ENCODE measurements around the gene DNPH1. TPM values are rescaled to one million over a fixed set of nuclear protein-coding genes. Genes with fewer than 3 reads are reported as not detected.
A peak's percentile ranks its signal among the peaks of the same experiment; 100 is the strongest.

The DNPH1 gene
- polyA plus RNA-seq, 2 of the 4 experiments (the other 2 are of a cell fraction): 63.2 to 82.0 TPM

- Histone ChIP-seq H3K9me3 (no peaks in the 10 kb centered on the region), H3K27ac (no peak overlapping the region), H3K4me3 (no peak overlapping the region), H3K4me1 (0 out of 3 replicates have a peak, but pooled peaks cover 4% of the 10 kb centered on the region), H3K4me2 (peak overlapping the region; percentile 28; the same call in 1 of the 3 replicates)
- FAIRE-seq (no peak), ATAC-seq (peak in 1 of 2 experiments; percentile 49; a peak in 3 of 6 replicates), DNase-seq (ENCODE audit: low read depth in 1 of 2, low spot score in 1 of 2) (no peak)
- ChIA-PET POLR2A (no interaction called here), CTCF (no interaction called here)
- no peak for TF ChIP-seq CBX8 (IDR thresholded peaks at IDR 0.05)
- TF ChIP-seq JUNB (IDR thresholded peaks at IDR 0.05): no peak
- no peak for TF ChIP-seq ESRRA (IDR thresholded peaks at IDR 0.05; ENCODE audit: borderline replicate concordance, low read length)
- no peak for TF ChIP-seq HES2 (IDR thresholded peaks at IDR 0.05)
- no peak for TF ChIP-seq REST (IDR thresholded peaks at IDR 0.05)
- no peak for TF ChIP-seq BCL3 (IDR thresholded peaks at IDR 0.05)
- TF ChIP-seq GATA3 (IDR thresholded peaks at IDR 0.05; ENCODE audit: borderline replicate concordance): no peak
- TF ChIP-seq KDM5A (IDR thresholded peaks at IDR 0.05): no peak
- TF ChIP-seq RCOR1 (IDR thresholded peaks at IDR 0.05; ENCODE audit: low read depth, low read length): no peak
- no peak for TF ChIP-seq POLR2A (IDR thresholded peaks at IDR 0.05; ENCODE audit: low read length)
- TF ChIP-seq ZNF302 (CRISPR knock-in tag; IDR thresholded peaks at IDR 0.05): no peak
- no peak for TF ChIP-seq POLR2AphosphoS2 (conservative IDR thresholded peaks at IDR 0.05; ENCODE audit: low read length)
- no peak for TF ChIP-seq CHD2 (IDR thresholded peaks at IDR 0.05; ENCODE audit: low read length, partially characterized antibody)
- WGBS (ENCODE audit: missing lambda C conversion rate): 18% methylated on average over 8 of the region's 8 CpGs
Observed at GRCh38 chr6:43250992-43251373, 21.7 kb upstream of the DNPH1 start.

GRCh38 chr6:43248791-43249190 lies 19.5 kb upstream of the DNPH1 start:
- Histone ChIP-seq H3K4me3 (no peak overlapping the region), H3K4me2 (no peak overlapping the region), H3K4me1 (0 out of 3 replicates have a peak, but pooled peaks cover 4% of the 10 kb centered on the region), H3K9me3 (no peaks in the 10 kb centered on the region), H3K27ac (no peak overlapping the region)
- ChIA-PET CTCF (interaction anchor here (0.9 to 1.5 kb wide), 3 partner anchors 14 to 20 kb away, joined by 3 to 6 read pairs (median 3); partner anchors contain the start of gene DNPH1), POLR2A (no interaction called here)
- no peak for TF ChIP-seq RFX5 (IDR thresholded peaks at IDR 0.05)
- no peak for TF ChIP-seq NPAS2 (CRISPR knock-in tag; IDR thresholded peaks at IDR 0.05; ENCODE audit: borderline replicate concordance)
- no peak for TF ChIP-seq ELK1 (IDR thresholded peaks at IDR 0.05; ENCODE audit: low read depth, low read length)
- TF ChIP-seq CEBPB (IDR thresholded peaks at IDR 0.05): no peak
- TF ChIP-seq ESRRA (IDR thresholded peaks at IDR 0.05; ENCODE audit: borderline replicate concordance, low read length): no peak
- no peak for TF ChIP-seq HMGXB4 (CRISPR knock-in tag; IDR thresholded peaks at IDR 0.05; ENCODE audit: borderline replicate concordance)
- no peak for TF ChIP-seq CBX2 (IDR thresholded peaks at IDR 0.05; ENCODE audit: borderline replicate concordance, low read depth)
- no peak for TF ChIP-seq ZFP36 (IDR thresholded peaks at IDR 0.05; ENCODE audit: borderline replicate concordance, partially characterized antibody)
- no peak for TF ChIP-seq MAX (IDR thresholded peaks at IDR 0.05)
- TF ChIP-seq CHD2 (IDR thresholded peaks at IDR 0.05; ENCODE audit: low read length, partially characterized antibody): no peak
- TF ChIP-seq ZSCAN20 (CRISPR knock-in tag; IDR thresholded peaks at IDR 0.05): no peak
- TF ChIP-seq MAZ (IDR thresholded peaks at IDR 0.05; ENCODE audit: borderline replicate concordance, low read depth, low read length): no peak
- no peak for TF ChIP-seq NR3C1 (IDR thresholded peaks at IDR 0.05)
- TF ChIP-seq CBX8 (IDR thresholded peaks at IDR 0.05): no peak
- TF ChIP-seq POLR2AphosphoS2 (conservative IDR thresholded peaks at IDR 0.05; ENCODE audit: low read length): no peak
- TF ChIP-seq TFCP2L1 (CRISPR knock-in tag; IDR thresholded peaks at IDR 0.05): no peak
- FAIRE-seq (no peak), DNase-seq (ENCODE audit: low read depth in 1 of 2, low spot score in 1 of 2) (no peak), ATAC-seq (no peak)
